GM21381 (cell line): Measurements from ENCODE around the gene GGTLC2.

Source experiments
- ATAC-seq: cut with Tn5 transposase; IDR thresholded peaks from one replicate; pipeline ENCODE4 v1.9.1; 2021; ENCODE audit warnings: mild to moderate bottlenecking, moderate library complexity; ENCODE audit not compliant: unreplicated experiment

GGTLC2 gene

GRCh38 chr22:22689621-22690345 is 45.4 kb downstream of the GGTLC2 start:
- no peak for ATAC-seq

DNA sequence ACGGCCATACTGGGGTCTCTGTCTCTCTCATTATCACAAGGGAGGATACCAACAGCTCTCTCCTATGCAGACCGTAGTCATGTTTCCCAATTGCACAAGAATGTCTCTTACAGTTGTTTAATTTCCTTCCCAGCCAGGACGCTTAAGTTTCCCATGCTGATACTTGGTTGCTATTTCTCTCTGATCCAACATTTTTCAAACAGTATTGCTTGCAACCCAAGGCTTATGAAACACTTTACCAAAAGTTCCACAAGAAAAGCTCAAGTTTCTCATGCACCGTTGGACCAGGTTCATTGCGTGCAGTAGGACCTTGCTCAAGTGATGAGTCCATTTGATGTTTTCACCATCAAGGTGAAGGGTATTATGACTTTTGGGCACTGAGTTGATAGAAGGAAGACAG is 46.6 kb downstream of the GGTLC2 start:
- ATAC-seq = no peak

GRCh38 chr22:22691716-22692701 is 47.6 kb downstream of the GGTLC2 start:
- ATAC-seq = no peak

DNA sequence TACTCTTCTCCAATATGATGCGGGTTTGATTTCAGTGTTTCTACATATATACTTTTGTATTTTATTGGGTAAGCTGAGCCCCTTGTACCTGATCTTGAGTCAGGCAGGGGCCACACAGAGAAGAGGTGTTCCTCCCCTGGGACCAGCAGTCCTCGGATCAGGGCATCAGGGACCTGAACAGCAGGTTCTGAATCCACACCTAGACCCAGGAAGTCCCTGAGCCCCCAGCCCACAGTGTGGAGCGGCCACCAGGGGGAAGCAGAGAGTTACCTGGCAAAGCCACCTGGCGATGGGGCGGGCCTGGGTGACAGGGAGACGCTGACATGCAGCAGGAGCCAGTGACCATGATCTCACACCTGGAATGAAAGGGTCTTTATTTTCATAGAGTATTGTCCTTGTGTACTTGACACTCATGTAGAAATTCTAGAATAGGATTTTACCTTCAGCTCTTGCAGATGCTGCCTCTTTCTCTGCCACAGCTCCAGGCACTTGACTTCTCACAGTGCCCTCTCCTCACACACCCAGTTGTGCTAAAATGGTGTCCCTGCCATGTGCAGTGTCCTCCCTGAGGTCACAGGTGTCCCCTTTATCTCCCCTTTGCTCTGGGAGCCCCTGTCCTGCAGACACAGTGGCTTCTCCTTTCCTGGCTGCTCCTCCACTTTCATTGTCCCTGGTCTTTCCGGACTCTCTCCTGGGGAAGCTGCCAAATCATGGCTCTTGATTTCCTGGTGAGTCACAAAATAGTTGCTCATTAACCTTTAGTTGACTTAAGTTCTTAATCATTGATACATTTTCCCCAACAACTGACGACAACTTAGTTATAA is 48.5 kb downstream of the GGTLC2 start:
- no peak for ATAC-seq

- no peak for ATAC-seq
These were observed 49.1 kb downstream of the GGTLC2 start for GRCh38 chr22:22693531-22693884.

- ATAC-seq = no peak
These were observed 49.7 kb downstream of the GGTLC2 start for GRCh38 chr22:22694106-22694505.

DNA sequence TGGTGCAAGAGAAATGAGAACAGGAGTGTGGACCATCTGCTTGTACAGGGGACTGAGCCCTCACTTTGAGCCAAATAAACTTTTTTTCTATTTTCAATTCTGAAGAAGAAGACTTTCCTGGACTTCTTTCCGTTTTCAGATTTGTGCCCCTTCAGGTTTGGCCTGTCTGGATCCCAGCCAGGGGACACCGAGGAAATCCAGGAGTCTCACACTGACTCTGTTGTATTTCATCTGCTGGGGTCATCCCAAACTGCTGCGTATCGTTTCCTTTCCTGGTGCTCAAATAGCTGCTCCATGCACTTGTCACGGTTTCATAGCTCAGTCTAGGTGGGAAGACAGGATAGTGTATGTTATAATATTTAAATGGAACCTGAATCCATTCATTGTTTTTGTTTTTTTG is 51.7 kb downstream of the GGTLC2 start:
- ATAC-seq = no peak
